ENCODE results near the gene PPP1R2B.

Gene PPP1R2B

GRCh38 chr5:156879665-156880285 lies 29.7 kb downstream of the PPP1R2B start:
- peak; percentile 73 for DNase-seq

- peak; percentile 2 for DNase-seq
Observed at GRCh38 chr5:156883316-156883875, 33.3 kb downstream of the PPP1R2B start.

- peak; percentile 69 for DNase-seq
Observed at GRCh38 chr5:156888520-156888919, 38.4 kb downstream of the PPP1R2B start.

- no peak for DNase-seq
Observed at GRCh38 chr5:156892223-156892622, 42.1 kb downstream of the PPP1R2B start.

GRCh38 chr5:156892864-156893263 lies 42.8 kb downstream of the PPP1R2B start:
- DNase-seq, result no peak

- DNase-seq, result no peak
Observed at GRCh38 chr5:156893517-156893916, 43.4 kb downstream of the PPP1R2B start.

GRCh38 chr5:156896546-156896945 lies 46.5 kb downstream of the PPP1R2B start:
- DNase-seq, result no peak

All from DMS153 (cell line).